H1 (cell line): ENCODE measurements around the gene MTARC1. TPM values are rescaled to one million over a fixed set of nuclear protein-coding genes. Genes with fewer than 3 reads are reported as not detected.

Source experiments
- BCL11A ChIP-seq, 2 experiments: IDR thresholded peaks; one replicate each; pipeline ENCODE4 v1.6.1; 2011; ENCODE audit warnings: low read depth in 2 of 2, low read length in 2 of 2, mild to moderate bottlenecking in 2 of 2
- BRCA1 ChIP-seq: IDR thresholded peaks from 2 replicates; pipeline ENCODE4 v1.6.1; 2012; ENCODE audit warnings: low read depth, low read length, improper control_type of control experiment
- EP300 ChIP-seq, 2 experiments: IDR thresholded peaks; 1 replicate in 1 of 2; 2 replicates in 1 of 2; pipeline ENCODE4 v1.6.1; 2011 to 2012; ENCODE audit warnings: low read depth in 2 of 2, low read length in 2 of 2, mild to moderate bottlenecking in 2 of 2, borderline replicate concordance in 1 of 2, inconsistent platforms in 1 of 2, moderate library complexity in 1 of 2
- EZH2 ChIP-seq: fragments of 200-600 bp; sonication (generic); IDR thresholded peaks from 2 replicates; pipeline ENCODE4 v1.7.1; 2012; ENCODE audit warnings: low read depth, mild to moderate bottlenecking, moderate library complexity, low read length, inconsistent platforms; ENCODE audit not compliant: severe bottlenecking
- GABPA ChIP-seq: IDR thresholded peaks from 2 replicates; pipeline ENCODE4 v1.6.1; 2011; ENCODE audit warnings: mild to moderate bottlenecking, low read length, moderate library complexity, borderline replicate concordance; ENCODE audit not compliant: insufficient read depth
- GTF2F1 ChIP-seq: IDR thresholded peaks from 2 replicates; pipeline ENCODE4 v1.6.1; 2012; ENCODE audit warnings: low read depth, low read length, improper control_type of control experiment, borderline replicate concordance
- KDM1A ChIP-seq: fragments of 200-600, 300-600 bp; sonication (generic); IDR thresholded peaks from 2 replicates; pipeline ENCODE4 v1.7.1; 2016; ENCODE audit warnings: mild to moderate bottlenecking, low read length, borderline replicate concordance
- KDM4A ChIP-seq: IDR thresholded peaks from one replicate; pipeline ENCODE4 v1.7.1; 2012; ENCODE audit warnings: low read depth, mild to moderate bottlenecking, moderate library complexity, low read length, inconsistent platforms; ENCODE audit not compliant: severe bottlenecking
- NANOG ChIP-seq: IDR thresholded peaks from 2 replicates; pipeline ENCODE4 v1.6.1; 2011; ENCODE audit warnings: low read length, low read depth, mild to moderate bottlenecking, inconsistent platforms; ENCODE audit not compliant: insufficient read depth, poor library complexity, severe bottlenecking
- NRF1 ChIP-seq: IDR thresholded peaks from 2 replicates; pipeline ENCODE4 v1.6.1; 2011; ENCODE audit warnings: mild to moderate bottlenecking, low read depth, low read length, improper control_type of control experiment
- PHF8 ChIP-seq: fragments of 200-600 bp; sonication (generic); conservative IDR thresholded peaks from 2 replicates; pipeline ENCODE4 v1.7.1; 2012; ENCODE audit warnings: low read depth, mild to moderate bottlenecking, inconsistent platforms, low read length, moderate library complexity
- POLR2AphosphoS5 ChIP-seq: IDR thresholded peaks from 2 replicates; pipeline ENCODE4 v1.6.1; 2011; ENCODE audit warnings: low read depth, low read length
- RAD21 ChIP-seq, 2 experiments: IDR thresholded peaks in 1 of 2; conservative IDR thresholded peaks in 1 of 2; 2 replicates each; pipeline ENCODE4 v1.6.1; 2011; ENCODE audit warnings: low read depth in 2 of 2, low read length in 2 of 2, improper control_type of control experiment in 1 of 2, inconsistent platforms in 1 of 2, mild to moderate bottlenecking in 1 of 2, moderate library complexity in 1 of 2
- RNF2 ChIP-seq: fragments of 200-900, 300-1000 bp; sonication (generic); IDR thresholded peaks from 2 replicates; pipeline ENCODE4 v1.7.1; 2016; ENCODE audit warnings: borderline replicate concordance, low read depth, mild to moderate bottlenecking, antibody characterized with exemption, low read length; ENCODE audit not compliant: poor library complexity, severe bottlenecking; ENCODE audit errors: missing control alignments
- RXRA ChIP-seq: IDR thresholded peaks from 2 replicates; pipeline ENCODE4 v1.6.1; 2011; ENCODE audit warnings: low read depth, mild to moderate bottlenecking, low read length, moderate library complexity; ENCODE audit not compliant: insufficient read depth
- SIN3A ChIP-seq, 2 experiments: IDR thresholded peaks in 1 of 2; conservative IDR thresholded peaks in 1 of 2; 2 replicates each; pipeline ENCODE4 v1.6.1; 2011 to 2012; ENCODE audit warnings: low read length in 2 of 2, improper control_type of control experiment in 1 of 2, low read depth in 1 of 2, mild to moderate bottlenecking in 1 of 2
- SIX5 ChIP-seq: IDR thresholded peaks from 2 replicates; pipeline ENCODE4 v1.6.1; 2011; ENCODE audit warnings: mild to moderate bottlenecking, low read depth, low read length
- SP4 ChIP-seq: IDR thresholded peaks from 2 replicates; pipeline ENCODE4 v1.6.1; 2012; ENCODE audit warnings: low read length, inconsistent platforms
- SRF ChIP-seq: IDR thresholded peaks from 2 replicates; pipeline ENCODE4 v1.6.1; 2011; ENCODE audit warnings: mild to moderate bottlenecking, low read depth, low read length, moderate library complexity
- TAF1 ChIP-seq: IDR thresholded peaks from 2 replicates; pipeline ENCODE4 v1.6.1; 2011; ENCODE audit warnings: mild to moderate bottlenecking, low read depth, low read length
- TBP ChIP-seq: IDR thresholded peaks from 2 replicates; pipeline ENCODE4 v1.6.1; 2011; ENCODE audit warnings: low read depth, low read length, improper control_type of control experiment
- polyA plus RNA-seq, 7 experiments: library from polyadenylated mRNA; depleted of rRNA in 3 of 7; stranded (reverse) in 5 of 7; unstranded in 2 of 7; fragments of >200 nt in 5 of 7; fragments of 200-250 nt in 2 of 7; gene quantifications; 1 replicate in 5 of 7; 2 replicates in 1 of 7; 4 replicates in 1 of 7; pipeline versions ENCODE4 v1.2.1 to v1.2.3, GENCODE V29; 2011 to 2013; ENCODE audit warnings: missing spikeins in 2 of 7, mixed read lengths in 2 of 7
- total RNA-seq: library from RNA; stranded (reverse); fragmentation: NEBNext Ultra II Directional; extraction: Animal tissue kit (Norgen Biotek cat#: 25700); gene quantifications from 2 replicates; pipeline ENCODE4 v1.2.1, GENCODE V29; 2021
- TF ChIP-seq, protein P1 (sequence below): IDR thresholded peaks from 2 replicates; pipeline ENCODE4 v1.6.1; 2012; ENCODE audit warnings: inconsistent platforms

The MTARC1 gene
- total and polyA plus RNA-seq, 2 of the 8 experiments (the other 6 are each of a cell fraction or from before 2014, with no cell fraction given): 17.2 to 46.2 TPM

DNA sequence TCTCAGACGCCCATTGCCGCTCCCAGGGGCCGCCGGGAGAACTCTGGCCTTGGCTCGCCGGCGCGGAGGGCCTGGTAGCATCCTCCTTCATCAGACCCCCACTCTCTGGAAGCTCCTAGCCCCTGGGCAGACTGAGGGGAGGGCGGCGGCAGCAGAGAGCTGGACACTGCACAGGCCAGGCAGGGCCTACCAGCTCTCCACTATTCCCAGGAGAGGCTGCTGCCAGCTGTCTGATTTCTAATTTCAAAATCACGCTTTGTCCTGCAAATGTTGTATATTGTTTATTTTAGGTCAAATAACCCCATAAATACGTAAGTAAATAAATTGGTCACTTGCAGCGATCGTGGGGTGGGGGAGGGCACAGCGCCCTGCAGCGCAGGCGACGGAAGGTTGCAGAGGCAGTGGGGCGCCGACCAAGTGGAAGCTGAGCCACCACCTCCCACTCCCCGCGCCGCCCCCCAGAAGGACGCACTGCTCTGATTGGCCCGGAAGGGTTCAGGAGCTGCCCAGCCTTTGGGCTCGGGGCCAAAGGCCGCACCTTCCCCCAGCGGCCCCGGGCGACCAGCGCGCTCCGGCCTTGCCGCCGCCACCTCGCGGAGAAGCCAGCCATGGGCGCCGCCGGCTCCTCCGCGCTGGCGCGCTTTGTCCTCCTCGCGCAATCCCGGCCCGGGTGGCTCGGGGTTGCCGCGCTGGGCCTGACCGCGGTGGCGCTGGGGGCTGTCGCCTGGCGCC, at the start of gene MTARC1 (continued):
- TF ChIP-seq RNF2 (no peak), GTF2F1 (peak; percentile 21; the same call in 1 of the 2 replicates), GABPA (no peak), EP300 (IDR thresholded peaks at IDR 0.05; ENCODE audit: borderline replicate concordance in 1 of 2, low read depth in 2 of 2, low read length in 2 of 2) (no peak), RAD21 (IDR thresholded peaks at IDR 0.05 in 1 of 2, conservative IDR thresholded peaks at IDR 0.05 in 1 of 2; ENCODE audit: low read depth in 2 of 2, low read length in 2 of 2) (peak; percentile 5 to 7; a peak in 1 of 4 replicates), TBP (peak; percentile 68), SIN3A (conservative IDR thresholded peaks at IDR 0.05 in 1 of 2, IDR thresholded peaks at IDR 0.05 in 1 of 2; ENCODE audit: low read depth in 1 of 2, low read length in 2 of 2) (no peak; a peak in 1 of 4 replicates), SIX5 (no peak), BRCA1 (no peak), RXRA (no peak), POLR2AphosphoS5 (peak; percentile 66; the same call in 1 of the 2 replicates), SP4 (no peak), EZH2 (no peak), NRF1 (no peak), SRF (no peak), BCL11A (IDR thresholded peaks at IDR 0.05; ENCODE audit: low read depth in 2 of 2, low read length in 2 of 2) (no peak), NANOG (no peak), KDM4A (no peak), PHF8 (peak; percentile 73), TAF1 (peak; percentile 75), KDM1A (no peak)
- TF ChIP-seq, protein P1, sequence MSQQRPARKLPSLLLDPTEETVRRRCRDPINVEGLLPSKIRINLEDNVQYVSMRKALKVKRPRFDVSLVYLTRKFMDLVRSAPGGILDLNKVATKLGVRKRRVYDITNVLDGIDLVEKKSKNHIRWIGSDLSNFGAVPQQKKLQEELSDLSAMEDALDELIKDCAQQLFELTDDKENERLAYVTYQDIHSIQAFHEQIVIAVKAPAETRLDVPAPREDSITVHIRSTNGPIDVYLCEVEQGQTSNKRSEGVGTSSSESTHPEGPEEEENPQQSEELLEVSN: no peak
